Activated CD8-positive, alpha-beta T cell treated with anti-CD3 and anti-CD28 coated beads, Interleukin-2, amount 10 ng/mL, durations not matched to agents 7 days and 5 days (primary cell): ENCODE results near the gene NDUFS8. TPM values are rescaled to one million over a fixed set of nuclear protein-coding genes. Genes with fewer than 3 reads are reported as not detected.

Experiments used
- ATAC-seq: fragments of 150-1000 bp; cut with Tn5 transposase; one replicate; pipeline ENCODE4 v1.10.0; 2021; ENCODE audit warnings: moderate library complexity
- CTCF ChIA-PET: fragments of 350-600 bp; sonication (Branson Sonifier 250); formaldehyde crosslinking; loops from one replicate; lab custom pipeline; 2021; ENCODE audit warnings: antibody characterized with exemption; lab: Charles Lee
- POLR2A ChIA-PET: fragments of 350-600 bp; sonication (Branson Sonifier 250); formaldehyde crosslinking; loops from one replicate; lab custom pipeline; 2021; ENCODE audit warnings: antibody characterized with exemption; lab: Charles Lee
- DNase-seq: peaks from one replicate; pipeline ENCODE4 v3.0.0-alpha.2; 2020
- H3K27ac Mint-ChIP-seq: one replicate; pipeline ENCODE4 v1.8.0; 2021; ENCODE audit warnings: mild to moderate bottlenecking, mixed read lengths
- H3K27me3 Mint-ChIP-seq: one replicate; pipeline ENCODE4 v1.8.0; 2021; ENCODE audit warnings: low read depth, mixed read lengths
- H3K36me3 Mint-ChIP-seq: one replicate; pipeline ENCODE4 v1.8.0; 2021; ENCODE audit warnings: low read depth, mixed read lengths
- H3K4me1 Mint-ChIP-seq: one replicate; pipeline ENCODE4 v1.8.0; 2021; ENCODE audit warnings: low read depth, mixed read lengths
- H3K4me3 Mint-ChIP-seq: one replicate; pipeline ENCODE4 v1.8.0; 2021; ENCODE audit warnings: mild to moderate bottlenecking, mixed read lengths
- H3K9me3 Mint-ChIP-seq: one replicate; pipeline ENCODE4 v1.8.0; 2022; ENCODE audit warnings: mixed read lengths; ENCODE audit not compliant: insufficient read depth
- total RNA-seq, 2 experiments: library from RNA; stranded (reverse); gene quantifications; one replicate each; pipeline ENCODE4 v1.2.3, GENCODE V29; 2021

NDUFS8 gene
- total RNA-seq, 2 experiments from 2014 or later, result 146 to 163 TPM

- peaks cover 16% of the 10 kb centered on the region for H3K4me1 Mint-ChIP-seq
- H3K4me3 Mint-ChIP-seq, result no peak overlapping the region
- ChIA-PET POLR2A (no interaction called here), CTCF (no interaction called here)
- no peaks in the 10 kb centered on the region for H3K36me3 Mint-ChIP-seq
- H3K9me3 Mint-ChIP-seq, result no peaks in the 10 kb centered on the region
- H3K27ac Mint-ChIP-seq, result no peak overlapping the region
- DNase-seq (no peak), ATAC-seq (no peak)
- no peaks in the 10 kb centered on the region for H3K27me3 Mint-ChIP-seq
Measured at GRCh38 chr11:68013611-68014156, 16.8 kb upstream of the NDUFS8 start.

- no peaks in the 10 kb centered on the region for H3K36me3 Mint-ChIP-seq
- no peaks in the 10 kb centered on the region for H3K27me3 Mint-ChIP-seq
- H3K4me1 Mint-ChIP-seq, result peaks cover 9% of the 10 kb centered on the region
- no peaks in the 10 kb centered on the region for H3K9me3 Mint-ChIP-seq
- ATAC-seq, result peak; percentile 17
- no peak overlapping the region for H3K4me3 Mint-ChIP-seq
- DNase-seq, result no peak
- ChIA-PET CTCF (no interaction called here), POLR2A (no interaction called here)
- H3K27ac Mint-ChIP-seq, result no peak overlapping the region
Measured at GRCh38 chr11:68014157-68014946, 16.1 kb upstream of the NDUFS8 start.

- Mint-ChIP-seq H3K4me3 (no peak overlapping the region), H3K27me3 (no peaks in the 10 kb centered on the region), H3K9me3 (no peaks in the 10 kb centered on the region), H3K4me1 (peaks cover 4% of the 10 kb centered on the region), H3K27ac (no peak overlapping the region), H3K36me3 (no peaks in the 10 kb centered on the region)
- ChIA-PET POLR2A (no interaction called here), CTCF (no interaction called here)
- ATAC-seq, result no peak
- DNase-seq, result no peak
Measured at GRCh38 chr11:68014947-68015447, 15.5 kb upstream of the NDUFS8 start.

- Mint-ChIP-seq H3K4me1 (no peaks in the 10 kb centered on the region), H3K27ac (no peak overlapping the region), H3K36me3 (no peaks in the 10 kb centered on the region), H3K27me3 (no peaks in the 10 kb centered on the region), H3K4me3 (no peak overlapping the region), H3K9me3 (no peaks in the 10 kb centered on the region)
- ChIA-PET CTCF (no interaction called here), POLR2A (no interaction called here)
- ATAC-seq (no peak), DNase-seq (no peak)
Measured at GRCh38 chr11:68015467-68015866, 15.0 kb upstream of the NDUFS8 start.

- Mint-ChIP-seq H3K36me3 (no peaks in the 10 kb centered on the region), H3K27ac (no peak overlapping the region)
- POLR2A ChIA-PET, result no interaction called here
Measured at GRCh38 chr11:68016161-68016903, 14.1 kb upstream of the NDUFS8 start.

GRCh38 chr11:68016904-68017817 lies 13.3 kb upstream of the NDUFS8 start:
- H3K27me3 Mint-ChIP-seq, result no peaks in the 10 kb centered on the region
- DNase-seq, result no peak
- no peaks in the 10 kb centered on the region for H3K9me3 Mint-ChIP-seq
- POLR2A ChIA-PET, result no interaction called here
- H3K4me3 Mint-ChIP-seq, result no peak overlapping the region
- no peak for ATAC-seq
- no peaks in the 10 kb centered on the region for H3K4me1 Mint-ChIP-seq
- CTCF ChIA-PET, result no interaction called here
- H3K27ac Mint-ChIP-seq, result no peak overlapping the region
- H3K36me3 Mint-ChIP-seq, result no peaks in the 10 kb centered on the region

More at GRCh38 chr11:68016161-68016903, 14.1 kb upstream of the NDUFS8 start:
- Mint-ChIP-seq H3K27me3 (no peaks in the 10 kb centered on the region), H3K9me3 (no peaks in the 10 kb centered on the region), H3K4me1 (no peaks in the 10 kb centered on the region), H3K4me3 (no peak overlapping the region)
- CTCF ChIA-PET, result no interaction called here
- DNase-seq (no peak), ATAC-seq (no peak)

- no peaks in the 10 kb centered on the region for H3K36me3 Mint-ChIP-seq
- POLR2A ChIA-PET, result no interaction called here
- no peaks in the 10 kb centered on the region for H3K27me3 Mint-ChIP-seq
- no peak overlapping the region for H3K4me3 Mint-ChIP-seq
- DNase-seq, result no peak
- ATAC-seq, result no peak
- H3K27ac Mint-ChIP-seq, result no peak overlapping the region
- no peaks in the 10 kb centered on the region for H3K4me1 Mint-ChIP-seq
- H3K9me3 Mint-ChIP-seq, result no peaks in the 10 kb centered on the region
- CTCF ChIA-PET, result no interaction called here
Measured at GRCh38 chr11:68017980-68018729, 12.3 kb upstream of the NDUFS8 start.

GRCh38 chr11:68018730-68019190 lies 11.7 kb upstream of the NDUFS8 start:
- no peak for DNase-seq
- no peak overlapping the region for H3K4me3 Mint-ChIP-seq
- no peaks in the 10 kb centered on the region for H3K4me1 Mint-ChIP-seq
- H3K9me3 Mint-ChIP-seq, result no peaks in the 10 kb centered on the region
- no peaks in the 10 kb centered on the region for H3K27me3 Mint-ChIP-seq
- no peaks in the 10 kb centered on the region for H3K36me3 Mint-ChIP-seq
- CTCF ChIA-PET, result no interaction called here
- no peak overlapping the region for H3K27ac Mint-ChIP-seq
- POLR2A ChIA-PET, result no interaction called here
- ATAC-seq, result no peak

GRCh38 chr11:68019486-68019885 lies 11.0 kb upstream of the NDUFS8 start:
- H3K27me3 Mint-ChIP-seq, result no peaks in the 10 kb centered on the region
- ATAC-seq, result no peak
- no peaks in the 10 kb centered on the region for H3K36me3 Mint-ChIP-seq
- CTCF ChIA-PET, result interaction anchor here (0.9 kb wide), 1 partner anchor 25 kb away, joined by 3 read pairs; no protein-coding TSS in a partner anchor
- no peaks in the 10 kb centered on the region for H3K4me1 Mint-ChIP-seq
- H3K27ac Mint-ChIP-seq, result no peak overlapping the region
- H3K9me3 Mint-ChIP-seq, result no peaks in the 10 kb centered on the region
- H3K4me3 Mint-ChIP-seq, result no peak overlapping the region
- DNase-seq, result no peak
- POLR2A ChIA-PET, result no interaction called here

- Mint-ChIP-seq H3K4me1 (peaks cover 5% of the 10 kb centered on the region), H3K27me3 (no peaks in the 10 kb centered on the region), H3K27ac (no peak overlapping the region), H3K9me3 (no peaks in the 10 kb centered on the region), H3K4me3 (no peak overlapping the region), H3K36me3 (no peaks in the 10 kb centered on the region)
- ATAC-seq (no peak), DNase-seq (no peak)
- ChIA-PET CTCF (no interaction called here), POLR2A (no interaction called here)
Measured at GRCh38 chr11:68020575-68020974, 9.9 kb upstream of the NDUFS8 start.
